Mesothelial cell of epicardium (in vitro differentiated cells): ENCODE measurements around the gene MAP2K6. TPM values are rescaled to one million over a fixed set of nuclear protein-coding genes. Genes with fewer than 3 reads are reported as not detected.
A peak's percentile ranks its signal among the peaks of the same experiment; 100 is the strongest.

ENCODE experiments used
- DNase-seq, 2 experiments: peaks; one replicate each; pipeline ENCODE4 v3.0.0; 2021; ENCODE audit warnings: low spot score in 2 of 2; ENCODE audit not compliant: unreplicated experiment in 2 of 2
- H3K27ac Mint-ChIP-seq: 2 replicates; pipeline ENCODE4 v1.8.0; 2021; ENCODE audit warnings: mixed read lengths
- H3K27me3 Mint-ChIP-seq: 2 replicates; pipeline ENCODE4 v1.8.0; 2021; ENCODE audit warnings: low read depth, mixed read lengths
- H3K36me3 Mint-ChIP-seq: 2 replicates; pipeline ENCODE4 v1.8.0; 2021; ENCODE audit warnings: mixed read lengths
- H3K4me1 Mint-ChIP-seq: 2 replicates; pipeline ENCODE4 v1.8.0; 2021; ENCODE audit warnings: mixed read lengths
- H3K4me3 Mint-ChIP-seq: 2 replicates; pipeline ENCODE4 v1.8.0; 2021; ENCODE audit warnings: mild to moderate bottlenecking, moderate library complexity, mixed read lengths
- H3K9me3 Mint-ChIP-seq: 2 replicates; pipeline ENCODE4 v1.8.0; 2021; ENCODE audit warnings: mixed read lengths
- total RNA-seq: library from RNA; stranded (reverse); gene quantifications from 3 replicates; pipeline ENCODE4 v1.2.1, GENCODE V29; 2021
- TF ChIP-seq, protein P1 (sequence below): fragments of 200-600 bp; sonication (generic); IDR thresholded peaks from one replicate; pipeline ENCODE4 v1.5.0; 2021; ENCODE audit warnings: antibody characterized with exemption; ENCODE audit not compliant: unreplicated experiment

Gene MAP2K6
- total RNA-seq, 1 donor from 2014 or later: 21.2 TPM

GRCh38 chr17:69560987-69561441, 146.5 kb downstream of the MAP2K6 start:
- no peaks in the 10 kb centered on the region for H3K36me3 Mint-ChIP-seq
- TF ChIP-seq, protein P1, sequence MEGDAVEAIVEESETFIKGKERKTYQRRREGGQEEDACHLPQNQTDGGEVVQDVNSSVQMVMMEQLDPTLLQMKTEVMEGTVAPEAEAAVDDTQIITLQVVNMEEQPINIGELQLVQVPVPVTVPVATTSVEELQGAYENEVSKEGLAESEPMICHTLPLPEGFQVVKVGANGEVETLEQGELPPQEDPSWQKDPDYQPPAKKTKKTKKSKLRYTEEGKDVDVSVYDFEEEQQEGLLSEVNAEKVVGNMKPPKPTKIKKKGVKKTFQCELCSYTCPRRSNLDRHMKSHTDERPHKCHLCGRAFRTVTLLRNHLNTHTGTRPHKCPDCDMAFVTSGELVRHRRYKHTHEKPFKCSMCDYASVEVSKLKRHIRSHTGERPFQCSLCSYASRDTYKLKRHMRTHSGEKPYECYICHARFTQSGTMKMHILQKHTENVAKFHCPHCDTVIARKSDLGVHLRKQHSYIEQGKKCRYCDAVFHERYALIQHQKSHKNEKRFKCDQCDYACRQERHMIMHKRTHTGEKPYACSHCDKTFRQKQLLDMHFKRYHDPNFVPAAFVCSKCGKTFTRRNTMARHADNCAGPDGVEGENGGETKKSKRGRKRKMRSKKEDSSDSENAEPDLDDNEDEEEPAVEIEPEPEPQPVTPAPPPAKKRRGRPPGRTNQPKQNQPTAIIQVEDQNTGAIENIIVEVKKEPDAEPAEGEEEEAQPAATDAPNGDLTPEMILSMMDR: no peak
- H3K4me1 Mint-ChIP-seq: no peaks in the 10 kb centered on the region
- H3K27me3 Mint-ChIP-seq: peaks cover 4% of the 10 kb centered on the region
- no peak overlapping the region for H3K4me3 Mint-ChIP-seq
- H3K27ac Mint-ChIP-seq: no peak overlapping the region
- H3K9me3 Mint-ChIP-seq: no peaks in the 10 kb centered on the region
- DNase-seq: no peak

DNA sequence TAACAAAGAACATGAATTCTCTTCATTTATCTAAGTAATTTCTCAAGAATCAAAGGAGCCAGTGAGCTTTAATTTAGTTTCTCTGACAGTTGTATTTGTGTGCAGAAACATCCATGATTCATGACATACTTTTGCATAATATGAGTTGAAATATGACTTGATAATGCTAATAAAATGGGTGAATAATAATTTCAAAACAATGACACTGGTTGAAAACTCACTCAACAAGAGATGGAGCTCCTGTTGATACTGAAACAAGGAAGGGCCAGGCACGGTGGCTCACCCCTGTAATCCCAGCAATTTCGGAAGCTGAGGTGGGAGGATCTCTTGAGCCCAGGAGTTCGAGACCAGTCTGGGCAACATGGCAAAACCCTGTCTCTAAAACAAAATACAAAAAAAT, 147.0 kb downstream of the MAP2K6 start:
- no peaks in the 10 kb centered on the region for H3K9me3 Mint-ChIP-seq
- no peaks in the 10 kb centered on the region for H3K36me3 Mint-ChIP-seq
- no peak overlapping the region for H3K27ac Mint-ChIP-seq
- no peaks in the 10 kb centered on the region for H3K4me1 Mint-ChIP-seq
- TF ChIP-seq, protein P1: no peak
- no peak for DNase-seq
- no peak overlapping the region for H3K4me3 Mint-ChIP-seq
- peaks cover 4% of the 10 kb centered on the region for H3K27me3 Mint-ChIP-seq

GRCh38 chr17:69565447-69565846, 150.9 kb downstream of the MAP2K6 start:
- H3K4me3 Mint-ChIP-seq: no peak overlapping the region
- TF ChIP-seq, protein P1: no peak
- peaks cover 6% of the 10 kb centered on the region for H3K4me1 Mint-ChIP-seq
- DNase-seq: no peak
- H3K27me3 Mint-ChIP-seq: peaks cover 4% of the 10 kb centered on the region
- H3K9me3 Mint-ChIP-seq: no peaks in the 10 kb centered on the region
- no peak overlapping the region for H3K27ac Mint-ChIP-seq
- no peaks in the 10 kb centered on the region for H3K36me3 Mint-ChIP-seq

DNA sequence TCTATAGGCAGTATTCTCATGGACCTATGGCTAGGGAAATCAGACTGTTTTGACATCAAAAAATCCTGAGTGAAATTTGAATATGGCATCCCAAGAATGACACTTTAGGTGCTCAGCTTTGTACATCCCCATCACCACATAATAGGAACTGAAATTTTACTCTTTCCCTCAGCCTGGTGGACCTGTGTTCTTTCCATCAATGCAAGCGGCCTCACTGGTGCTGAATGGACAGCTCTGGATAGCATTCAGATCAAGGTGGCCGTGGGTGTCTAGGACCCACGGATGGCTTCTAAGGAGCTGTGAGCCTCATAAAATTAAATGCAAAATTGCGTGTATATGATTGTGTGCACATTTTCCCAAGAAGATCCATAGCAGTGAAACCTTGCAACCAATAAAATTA, 152.6 kb downstream of the MAP2K6 start:
- DNase-seq: no peak
- Mint-ChIP-seq H3K27me3 (peaks cover 4% of the 10 kb centered on the region), H3K9me3 (no peaks in the 10 kb centered on the region), H3K4me3 (no peak overlapping the region), H3K4me1 (peaks cover 6% of the 10 kb centered on the region), H3K36me3 (no peaks in the 10 kb centered on the region), H3K27ac (no peak overlapping the region)
- TF ChIP-seq, protein P1: no peak

- TF ChIP-seq, protein P1: no peak
- Mint-ChIP-seq H3K4me3 (no peak overlapping the region), H3K27me3 (no peaks in the 10 kb centered on the region), H3K9me3 (no peaks in the 10 kb centered on the region), H3K27ac (no peak overlapping the region), H3K4me1 (peaks cover 35% of the 10 kb centered on the region), H3K36me3 (no peaks in the 10 kb centered on the region)
- DNase-seq: no peak
These were observed 158.2 kb downstream of the MAP2K6 start for GRCh38 chr17:69572747-69573146.

DNA sequence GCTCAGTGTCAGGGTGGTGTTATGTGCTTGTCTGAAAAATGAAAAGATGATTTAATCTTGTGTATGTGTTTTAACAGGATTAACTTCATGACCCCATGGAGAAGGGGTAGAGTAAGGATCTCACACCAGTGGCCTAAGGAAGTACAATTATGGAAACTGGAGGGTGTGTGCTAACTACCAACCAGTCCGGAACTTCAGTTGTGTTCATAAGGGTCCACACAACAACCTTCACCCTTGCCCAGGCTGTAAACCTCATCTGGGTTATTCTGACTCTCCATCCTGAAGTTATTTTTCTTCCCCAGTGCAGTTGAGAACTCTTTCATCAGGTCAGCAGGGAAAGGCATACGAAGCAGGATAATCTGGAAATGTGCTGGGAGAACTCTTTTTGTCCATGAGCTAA, 158.9 kb downstream of the MAP2K6 start:
- TF ChIP-seq, protein P1: no peak
- DNase-seq: no peak
- H3K4me3 Mint-ChIP-seq: no peak overlapping the region
- H3K27ac Mint-ChIP-seq: peak overlapping the region; percentile 43
- H3K27me3 Mint-ChIP-seq: no peaks in the 10 kb centered on the region
- peaks cover 38% of the 10 kb centered on the region for H3K4me1 Mint-ChIP-seq
- H3K36me3 Mint-ChIP-seq: no peaks in the 10 kb centered on the region
- no peaks in the 10 kb centered on the region for H3K9me3 Mint-ChIP-seq
